IPS DF 19.7 (cell line): Measurements from ENCODE around the gene FRA10AC1.
"Not testable (repeated sequence)": the region's sequence is repeated elsewhere in the genome, so short reads cannot be mapped to it uniquely, and the experiment has no call there.

Experiments
- DNase-seq: peaks from one replicate; pipeline ENCODE4 v3.0.0-alpha.2; 2013; ENCODE audit warnings: low read depth, low spot score

FRA10AC1 gene

GRCh38 chr10:93703066-93703465 is 674 bp upstream of the FRA10AC1 start:
- no peak for DNase-seq

- no peak for DNase-seq
These were observed 554 bp downstream of the FRA10AC1 start for GRCh38 chr10:93701866-93702209.

DNA sequence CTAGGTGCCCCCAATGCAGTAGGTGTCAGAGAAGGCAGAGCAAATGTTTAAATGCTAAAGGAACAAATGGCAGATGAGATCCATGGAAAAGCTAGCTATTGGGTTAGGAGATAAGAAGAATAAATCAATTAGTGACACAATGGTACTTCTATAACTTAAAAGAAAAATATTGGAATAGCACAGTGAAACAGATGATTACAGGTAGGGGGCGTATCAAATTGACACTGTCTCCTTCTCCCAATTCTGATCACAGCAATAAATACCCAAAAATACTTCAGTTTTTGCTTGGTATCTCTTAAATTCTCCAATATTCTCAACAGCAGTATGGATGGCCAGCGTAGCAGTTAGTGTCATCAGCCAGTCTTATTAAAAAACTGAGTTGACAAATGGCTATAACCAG is 5.2 kb downstream of the FRA10AC1 start:
- no peak for DNase-seq

DNA sequence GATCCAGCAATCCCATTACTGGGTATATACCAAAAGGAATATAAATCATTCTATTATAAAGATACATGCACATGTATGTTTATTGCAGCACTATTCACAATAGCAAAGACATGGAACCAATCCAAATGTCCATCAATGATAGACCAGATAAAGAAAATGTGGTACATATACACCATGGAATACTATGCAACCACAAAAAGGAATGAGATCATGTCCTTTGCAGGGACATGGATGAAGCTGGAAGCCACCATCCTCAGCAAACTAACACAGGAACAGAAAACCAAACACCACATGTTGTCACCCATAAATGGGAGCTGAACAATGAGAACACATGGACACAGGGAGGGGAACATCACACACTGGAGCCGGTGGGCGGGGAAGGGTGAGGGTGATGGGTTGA is 5.8 kb downstream of the FRA10AC1 start:
- not testable (repeated sequence) for DNase-seq

DNA sequence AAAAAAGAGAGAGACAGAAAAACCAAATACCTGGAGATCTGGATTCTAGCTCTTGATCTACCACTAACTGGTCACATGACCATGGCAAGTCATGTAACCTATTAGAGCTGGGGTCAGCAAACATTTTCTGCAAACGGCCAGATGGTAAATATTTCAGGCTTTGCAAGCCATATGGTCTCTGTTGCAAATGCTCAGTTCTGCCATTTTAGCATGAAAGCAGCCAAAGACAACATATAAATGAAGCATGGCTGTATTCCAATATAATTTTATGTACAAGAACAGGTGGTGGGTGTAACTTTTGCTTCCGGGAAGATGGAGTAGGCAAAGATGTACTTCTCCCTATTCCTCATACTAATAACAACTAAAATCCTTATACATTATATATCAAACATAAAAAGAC is 6.7 kb downstream of the FRA10AC1 start:
- no peak for DNase-seq

DNA sequence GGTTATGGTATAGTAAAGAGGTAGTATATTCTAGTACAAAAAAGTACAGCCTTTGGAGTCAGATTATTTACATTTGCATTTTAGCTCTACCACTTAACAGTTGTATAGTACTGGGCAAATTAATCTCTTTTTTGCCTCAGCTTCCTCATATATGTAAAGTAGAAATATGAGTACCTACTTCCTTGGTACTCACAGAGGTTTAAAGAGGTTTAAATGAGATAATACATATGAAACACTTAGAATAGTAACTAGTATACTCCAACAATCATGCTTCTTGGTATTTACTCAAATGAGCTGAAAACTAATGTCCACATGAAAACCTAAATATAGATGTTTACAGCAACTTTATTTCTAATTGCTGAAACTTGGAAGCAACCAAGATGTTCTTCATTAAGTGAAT is 14.7 kb downstream of the FRA10AC1 start:
- no peak for DNase-seq

- no peak for DNase-seq
These were observed 21.9 kb downstream of the FRA10AC1 start for GRCh38 chr10:93680412-93681047.

DNA sequence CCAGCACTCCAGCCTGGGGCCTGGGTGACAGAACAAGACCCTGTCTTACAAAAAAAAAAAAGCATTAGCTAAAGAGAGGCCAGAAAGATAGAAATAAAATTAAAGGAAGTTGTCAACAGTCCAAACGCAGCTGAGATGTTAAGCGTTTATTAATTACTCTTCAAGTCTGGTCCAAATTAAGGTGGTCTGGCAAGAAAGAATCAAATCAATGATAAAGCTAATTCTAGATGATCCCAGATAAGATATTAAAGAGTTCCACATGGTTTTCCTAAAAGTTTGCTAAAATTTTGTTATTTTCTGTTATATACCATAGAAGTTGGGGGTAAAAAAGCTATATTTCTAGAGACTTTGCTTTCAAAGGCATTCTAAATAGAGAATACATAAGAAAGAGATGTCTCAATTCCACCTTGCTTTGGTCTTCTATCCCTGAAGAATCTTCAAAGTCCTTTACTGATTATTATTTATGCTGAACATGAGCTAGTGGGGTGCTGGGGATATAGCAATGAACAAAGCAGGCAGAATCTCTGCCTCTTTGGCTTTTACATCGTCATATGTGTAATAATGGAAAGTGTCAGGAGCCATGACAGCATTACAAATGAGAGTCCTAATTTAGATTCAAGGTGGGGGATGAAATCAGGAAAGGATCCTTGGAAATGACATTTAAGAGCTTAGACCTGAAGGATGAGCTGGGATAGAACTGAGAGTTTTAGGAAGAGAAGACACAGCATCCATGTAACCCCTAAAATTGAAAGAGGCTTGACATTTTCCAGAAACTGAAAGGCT is 23.4 kb downstream of the FRA10AC1 start:
- no peak for DNase-seq

DNA sequence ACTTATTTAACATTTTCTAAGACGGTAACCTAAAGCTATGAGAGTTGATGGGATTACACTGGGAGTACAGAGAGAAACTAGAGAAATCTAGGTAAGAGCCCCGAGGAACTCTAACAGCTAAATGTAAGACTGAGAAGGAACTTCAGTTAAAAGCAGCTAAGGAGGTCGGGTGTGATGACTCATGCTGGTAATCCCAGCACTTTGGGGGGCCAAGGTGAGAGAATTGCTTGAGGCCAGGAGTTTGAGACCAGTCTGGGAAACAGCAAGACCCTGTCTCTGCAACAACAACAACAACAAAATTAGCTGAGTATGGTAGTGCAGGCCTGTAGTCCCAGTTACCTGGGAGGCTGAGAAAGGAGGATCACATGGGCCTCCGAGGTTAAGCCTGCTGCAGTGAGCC is 24.0 kb downstream of the FRA10AC1 start:
- no peak for DNase-seq

DNA sequence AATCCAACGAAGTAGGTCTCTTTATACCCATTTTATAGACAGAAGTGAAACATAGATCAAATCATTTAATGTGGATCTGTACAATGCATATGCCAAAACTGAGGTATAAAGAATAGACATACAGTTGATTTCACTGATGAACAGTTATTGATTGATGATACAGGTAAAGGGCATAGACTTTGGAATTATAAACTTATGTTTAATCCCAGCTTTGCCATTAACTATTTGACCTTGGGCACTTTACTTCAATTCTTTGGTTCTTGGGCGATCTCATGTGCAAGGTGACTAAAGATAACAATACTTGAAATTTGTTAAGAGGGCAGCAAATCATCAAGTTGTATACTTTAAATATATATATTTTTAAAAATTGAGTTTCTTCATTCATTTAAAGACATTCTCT is 28.6 kb downstream of the FRA10AC1 start:
- no peak for DNase-seq

- DNase-seq = no peak
These were observed 29.5 kb downstream of the FRA10AC1 start for GRCh38 chr10:93672890-93673289.

DNA sequence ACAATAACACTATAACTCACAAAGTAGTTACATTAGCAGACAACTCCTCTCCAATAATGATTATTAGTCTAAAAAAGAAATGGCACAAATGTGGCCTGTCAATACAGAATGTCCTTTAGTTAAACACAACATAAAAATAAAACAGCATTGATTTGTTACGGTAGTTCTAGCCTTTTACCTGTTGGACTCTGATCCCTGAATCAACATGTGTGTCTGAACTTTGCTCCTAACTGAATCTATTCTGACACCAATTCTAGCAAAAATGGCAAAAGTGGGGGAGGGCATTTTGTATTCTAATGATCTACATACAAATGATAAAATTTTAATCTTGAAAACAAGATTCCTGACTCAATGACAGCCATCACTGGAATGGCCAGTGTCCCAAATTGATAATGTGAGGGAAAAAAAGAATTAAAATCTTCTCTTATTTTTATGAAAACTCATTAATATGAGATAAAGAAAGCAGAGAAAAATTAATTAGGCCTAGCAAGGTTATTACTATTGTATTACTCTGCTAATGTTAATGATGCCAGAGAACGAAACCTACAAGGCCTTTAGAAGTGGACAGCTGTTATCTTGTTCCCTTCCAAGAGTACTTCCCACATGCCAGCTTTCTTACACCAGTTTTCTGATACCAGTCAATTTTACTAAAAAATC is 30.2 kb downstream of the FRA10AC1 start:
- no peak for DNase-seq

GRCh38 chr10:93671042-93671441 is 31.4 kb downstream of the FRA10AC1 start:
- DNase-seq = no peak

- DNase-seq = no peak
These were observed 32.0 kb downstream of the FRA10AC1 start for GRCh38 chr10:93670372-93670771.

DNA sequence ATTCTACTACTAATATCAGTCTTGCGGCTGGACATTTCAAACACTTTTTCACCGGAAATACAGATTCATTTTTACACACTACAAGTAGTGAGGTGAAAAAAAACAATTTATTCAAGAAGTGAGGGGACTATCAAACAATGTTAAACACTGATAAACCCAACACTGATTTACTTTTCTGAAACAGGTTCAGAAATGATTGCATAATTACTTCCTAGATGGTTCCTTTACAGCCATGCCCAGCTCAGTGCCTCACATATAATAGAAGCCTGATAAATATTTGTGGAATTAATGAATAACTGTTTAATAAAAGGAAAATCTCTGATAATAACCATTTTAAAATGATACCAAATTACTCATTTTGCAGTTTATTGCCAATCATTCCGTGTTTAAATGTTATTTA is 34.6 kb downstream of the FRA10AC1 start:
- DNase-seq = no peak

GRCh38 chr10:93666030-93666429 is 36.4 kb downstream of the FRA10AC1 start:
- DNase-seq = no peak

- DNase-seq = no peak
These were observed 44.6 kb downstream of the FRA10AC1 start for GRCh38 chr10:93657757-93658156.

GRCh38 chr10:93656155-93656554 is 46.2 kb downstream of the FRA10AC1 start:
- DNase-seq = no peak

- DNase-seq = no peak
These were observed 48.2 kb downstream of the FRA10AC1 start for GRCh38 chr10:93654201-93654600.

GRCh38 chr10:93652857-93653256 is 49.5 kb downstream of the FRA10AC1 start:
- no peak for DNase-seq

DNA sequence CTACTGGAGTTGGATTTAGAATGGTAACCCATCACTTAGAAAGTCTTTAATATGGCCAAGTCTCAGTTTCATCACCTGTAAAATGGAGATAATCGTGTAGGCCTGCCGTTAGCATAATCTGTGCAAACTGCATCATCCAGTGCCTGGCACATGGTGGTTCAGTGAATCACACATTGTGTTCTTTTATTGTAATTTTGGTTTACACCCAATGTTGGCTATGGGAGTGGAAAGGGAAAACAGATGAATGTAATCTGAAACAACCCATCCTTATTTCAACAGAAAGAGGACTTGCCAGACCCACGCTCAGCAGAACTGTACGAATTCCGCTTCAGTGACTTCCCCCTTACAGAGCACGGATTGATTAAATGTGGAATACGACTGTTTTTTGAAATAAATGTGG is 62.6 kb downstream of the FRA10AC1 start:
- DNase-seq = no peak

- no peak for DNase-seq
These were observed 71.5 kb downstream of the FRA10AC1 start for GRCh38 chr10:93630625-93631557.
